Tibial nerve (tissue), 4 donors: ENCODE results near the gene DPH2.

Experiments used
- EP300 ChIP-seq, 2 donors: sonication (generic); formaldehyde crosslinking; IDR thresholded peaks; one replicate each; pipeline ENCODE4 v1.6.1; 2017; ENCODE audit warnings: antibody characterized with exemption in 2 of 2, mild to moderate bottlenecking in 1 of 2
- TF ChIP-seq, protein P1 (sequence below), 5 experiments: fragments of 200-600 bp in 3 of 5; fragments of 450-650 bp in 2 of 5; sonication (generic) in 3 of 5; IDR thresholded peaks; one replicate each; pipeline ENCODE4 v1.5.1; 2016 to 2019; ENCODE audit warnings: antibody characterized with exemption in 5 of 5, mild to moderate bottlenecking in 3 of 5, moderate library complexity in 2 of 5

DNA sequence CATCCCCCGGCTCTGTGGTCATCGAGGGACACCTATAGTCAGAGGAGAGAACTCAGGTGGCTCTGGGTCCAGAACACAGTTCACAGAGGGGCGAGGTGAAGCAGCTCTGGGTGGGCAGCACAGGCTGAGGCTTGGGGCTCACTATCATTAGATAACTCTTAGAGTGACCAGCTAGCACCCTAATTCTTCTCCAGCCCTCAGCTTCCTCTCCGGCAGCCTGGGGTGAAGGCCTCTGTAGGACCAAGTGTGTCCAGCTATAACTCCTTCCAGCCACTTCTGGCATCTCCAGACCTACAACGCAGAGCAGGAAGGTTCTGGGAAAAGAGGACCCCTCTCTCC lies 34.9 kb upstream of the DPH2 start:
- no peak for TF ChIP-seq EP300 (IDR thresholded peaks at IDR 0.05)
- TF ChIP-seq, protein P1, sequence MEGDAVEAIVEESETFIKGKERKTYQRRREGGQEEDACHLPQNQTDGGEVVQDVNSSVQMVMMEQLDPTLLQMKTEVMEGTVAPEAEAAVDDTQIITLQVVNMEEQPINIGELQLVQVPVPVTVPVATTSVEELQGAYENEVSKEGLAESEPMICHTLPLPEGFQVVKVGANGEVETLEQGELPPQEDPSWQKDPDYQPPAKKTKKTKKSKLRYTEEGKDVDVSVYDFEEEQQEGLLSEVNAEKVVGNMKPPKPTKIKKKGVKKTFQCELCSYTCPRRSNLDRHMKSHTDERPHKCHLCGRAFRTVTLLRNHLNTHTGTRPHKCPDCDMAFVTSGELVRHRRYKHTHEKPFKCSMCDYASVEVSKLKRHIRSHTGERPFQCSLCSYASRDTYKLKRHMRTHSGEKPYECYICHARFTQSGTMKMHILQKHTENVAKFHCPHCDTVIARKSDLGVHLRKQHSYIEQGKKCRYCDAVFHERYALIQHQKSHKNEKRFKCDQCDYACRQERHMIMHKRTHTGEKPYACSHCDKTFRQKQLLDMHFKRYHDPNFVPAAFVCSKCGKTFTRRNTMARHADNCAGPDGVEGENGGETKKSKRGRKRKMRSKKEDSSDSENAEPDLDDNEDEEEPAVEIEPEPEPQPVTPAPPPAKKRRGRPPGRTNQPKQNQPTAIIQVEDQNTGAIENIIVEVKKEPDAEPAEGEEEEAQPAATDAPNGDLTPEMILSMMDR (IDR thresholded peaks at IDR 0.05), result no peak
